Measurements from ENCODE around the gene RDH5. TPM values are rescaled to one million over a fixed set of nuclear protein-coding genes. Genes with fewer than 3 reads are reported as not detected.

Gene RDH5, protein sequence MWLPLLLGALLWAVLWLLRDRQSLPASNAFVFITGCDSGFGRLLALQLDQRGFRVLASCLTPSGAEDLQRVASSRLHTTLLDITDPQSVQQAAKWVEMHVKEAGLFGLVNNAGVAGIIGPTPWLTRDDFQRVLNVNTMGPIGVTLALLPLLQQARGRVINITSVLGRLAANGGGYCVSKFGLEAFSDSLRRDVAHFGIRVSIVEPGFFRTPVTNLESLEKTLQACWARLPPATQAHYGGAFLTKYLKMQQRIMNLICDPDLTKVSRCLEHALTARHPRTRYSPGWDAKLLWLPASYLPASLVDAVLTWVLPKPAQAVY
- 12.9 TPM for total RNA-seq
- long read RNA-seq, partial matches to known transcripts = 0 of 4 reads
- long read RNA-seq, other reads (novel, unspliced or antisense) = 1 of 4 reads

DNA sequence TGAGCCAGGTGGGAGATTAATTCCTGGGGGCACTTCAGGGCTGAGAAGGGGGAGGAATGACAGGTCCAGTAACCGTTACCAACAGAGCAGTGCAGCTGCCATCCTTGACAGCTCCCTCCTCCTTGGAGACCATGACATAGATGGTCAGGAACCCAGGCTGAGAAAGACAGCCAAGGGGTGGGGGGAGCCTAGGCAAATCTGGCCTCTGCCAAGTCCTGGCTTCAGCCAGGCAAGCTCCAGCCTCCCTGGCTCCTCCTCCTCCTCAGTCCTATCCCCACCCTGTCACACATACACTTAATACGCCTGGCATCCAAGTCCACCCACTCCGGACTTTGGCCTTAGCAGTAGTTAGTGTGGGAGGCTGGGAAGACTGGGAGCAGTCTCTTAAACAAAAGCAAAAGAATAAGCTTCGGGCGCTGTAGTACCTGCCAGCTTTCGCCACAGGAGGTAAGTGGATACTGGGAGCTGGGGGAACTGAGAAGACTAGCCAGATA, at the start of gene RDH5:
TSS of gene RDH5 (plus strand) at position 323 of the 494 bp plus-strand sequence. CDS start 792 bp downstream, outside the sequence.
- ATAC-seq = peak; percentile 65
- intact Hi-C loops (cut with DNase I) = loop anchor here (2.0 to 5.0 kb wide), 2 partner anchors 13 to 38 kb away; partner anchors contain the start of gene ITGA7
- no peak for DNase-seq (ENCODE audit: missing footprints)

GRCh38 chr12:55671746-55672145, 48.4 kb upstream of the RDH5 start:
- ATAC-seq = no peak
- intact Hi-C loops (cut with DNase I) = no loop called here
- no peak for DNase-seq (ENCODE audit: missing footprints)

DNA sequence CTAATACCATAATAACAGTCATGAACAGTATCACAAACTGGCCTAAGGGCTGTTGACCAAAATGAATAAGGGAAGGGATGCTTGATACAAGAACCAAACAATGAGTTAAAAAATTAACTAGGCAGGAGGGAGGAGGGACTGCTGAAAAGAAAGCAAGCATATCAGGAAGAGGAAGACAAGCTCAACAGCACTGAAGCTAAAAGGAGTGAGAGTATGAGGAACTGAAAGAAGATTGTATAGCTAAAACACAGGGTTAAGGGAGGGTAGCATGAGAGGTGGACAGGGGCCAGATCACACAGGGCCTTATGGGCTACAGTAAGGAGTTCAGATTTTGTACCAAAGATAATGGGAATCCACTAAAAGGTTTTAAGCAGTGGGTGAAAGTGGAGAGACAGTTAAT, 46.6 kb upstream of the RDH5 start:
- no peak for DNase-seq (ENCODE audit: missing footprints)
- no peak for ATAC-seq
- intact Hi-C loops (cut with DNase I) = no loop called here

DNA sequence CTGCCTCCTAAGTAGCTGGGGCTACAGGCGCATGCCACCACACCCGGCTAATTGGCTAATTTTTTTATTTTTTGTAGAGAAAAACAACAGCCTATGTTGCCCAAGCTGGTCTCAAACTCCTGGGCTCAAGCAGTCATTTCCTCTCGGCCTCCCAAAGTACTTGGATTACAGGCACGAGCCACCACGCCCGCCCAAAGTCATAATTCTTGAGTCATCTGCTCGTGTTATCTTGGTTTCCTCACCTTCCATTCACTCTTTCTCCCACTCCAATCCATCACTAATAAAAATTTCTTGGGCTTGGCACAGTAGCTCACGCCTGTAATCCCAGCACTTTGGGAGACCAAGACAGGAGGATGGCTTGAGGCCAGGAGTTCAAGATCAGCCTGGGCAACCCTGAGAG, 44.5 kb upstream of the RDH5 start:
- no peak for DNase-seq (ENCODE audit: missing footprints)
- ATAC-seq = no peak
- intact Hi-C loops (cut with DNase I) = no loop called here

GRCh38 chr12:55676707-55677106, 43.5 kb upstream of the RDH5 start:
- DNase-seq (ENCODE audit: missing footprints) = no peak
- intact Hi-C loops (cut with DNase I) = no loop called here
- no peak for ATAC-seq

DNA sequence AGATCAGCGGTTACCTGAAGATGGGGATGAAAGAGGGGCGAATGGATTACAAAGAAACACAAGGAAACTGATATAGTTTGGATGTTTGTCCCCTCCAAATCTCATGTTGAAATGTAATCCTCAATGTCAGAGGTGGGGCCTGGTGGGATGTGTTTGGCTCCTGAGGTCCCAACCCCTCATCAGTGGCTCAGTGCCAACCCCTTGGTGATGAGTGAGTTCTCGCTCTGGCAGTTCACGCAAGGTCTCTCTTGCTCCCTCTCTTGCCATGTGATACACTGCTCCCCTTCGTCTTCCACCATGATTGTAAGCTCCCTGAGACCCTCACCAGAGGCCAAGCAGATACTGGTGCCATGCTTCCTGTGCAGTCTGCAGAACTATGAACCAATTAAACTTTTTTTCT, 40.5 kb upstream of the RDH5 start:
- DNase-seq (ENCODE audit: missing footprints) (no peak), ATAC-seq (no peak)
- intact Hi-C loops (cut with DNase I) = loop anchor here (5.0 kb wide), 2 partner anchors 43 to 58 kb away; partner anchors contain the start of gene RDH5

DNA sequence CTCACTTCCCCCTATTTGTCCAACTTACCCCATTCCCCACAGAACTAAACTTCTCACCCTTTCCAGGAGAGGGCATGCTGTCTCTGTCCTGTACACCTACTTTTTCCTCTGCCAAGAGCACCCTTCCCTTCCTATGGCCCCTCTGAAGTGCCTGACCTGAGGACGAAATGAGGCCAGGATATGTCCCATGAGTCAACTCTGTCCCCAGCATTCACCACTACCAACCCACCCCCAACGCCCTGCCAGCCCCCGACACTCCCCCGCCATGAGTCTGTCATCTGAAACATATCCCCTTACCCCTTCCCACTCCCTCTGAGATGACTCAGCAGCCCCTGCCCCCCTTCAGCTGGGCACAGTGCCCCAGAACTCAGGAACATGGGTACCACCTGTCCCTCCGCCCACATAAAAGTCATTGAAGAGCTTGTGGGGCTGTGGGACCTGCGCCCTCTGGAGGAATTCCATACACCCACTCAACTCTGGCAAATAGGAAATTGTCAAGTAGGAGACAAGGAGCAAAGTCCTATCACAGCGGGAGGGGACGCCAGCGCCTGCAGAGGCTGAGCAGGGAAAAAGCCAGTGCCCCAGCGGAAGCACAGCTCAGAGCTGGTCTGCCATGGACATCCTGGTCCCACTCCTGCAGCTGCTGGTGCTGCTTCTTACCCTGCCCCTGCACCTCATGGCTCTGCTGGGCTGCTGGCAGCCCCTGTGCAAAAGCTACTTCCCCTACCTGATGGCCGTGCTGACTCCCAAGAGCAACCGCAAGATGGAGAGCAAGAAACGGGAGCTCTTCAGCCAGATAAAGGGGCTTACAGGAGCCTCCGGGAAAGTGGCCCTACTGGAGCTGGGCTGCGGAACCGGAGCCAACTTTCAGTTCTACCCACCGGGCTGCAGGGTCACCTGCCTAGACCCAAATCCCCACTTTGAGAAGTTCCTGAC, 38.8 kb upstream of the RDH5 start:
- intact Hi-C loops (cut with DNase I) = loop anchor here (5.0 kb wide), 2 partner anchors 41 to 56 kb away; partner anchors contain the start of gene RDH5
- DNase-seq (ENCODE audit: missing footprints) = peak; percentile 78
- ATAC-seq = peak; percentile 79

DNA sequence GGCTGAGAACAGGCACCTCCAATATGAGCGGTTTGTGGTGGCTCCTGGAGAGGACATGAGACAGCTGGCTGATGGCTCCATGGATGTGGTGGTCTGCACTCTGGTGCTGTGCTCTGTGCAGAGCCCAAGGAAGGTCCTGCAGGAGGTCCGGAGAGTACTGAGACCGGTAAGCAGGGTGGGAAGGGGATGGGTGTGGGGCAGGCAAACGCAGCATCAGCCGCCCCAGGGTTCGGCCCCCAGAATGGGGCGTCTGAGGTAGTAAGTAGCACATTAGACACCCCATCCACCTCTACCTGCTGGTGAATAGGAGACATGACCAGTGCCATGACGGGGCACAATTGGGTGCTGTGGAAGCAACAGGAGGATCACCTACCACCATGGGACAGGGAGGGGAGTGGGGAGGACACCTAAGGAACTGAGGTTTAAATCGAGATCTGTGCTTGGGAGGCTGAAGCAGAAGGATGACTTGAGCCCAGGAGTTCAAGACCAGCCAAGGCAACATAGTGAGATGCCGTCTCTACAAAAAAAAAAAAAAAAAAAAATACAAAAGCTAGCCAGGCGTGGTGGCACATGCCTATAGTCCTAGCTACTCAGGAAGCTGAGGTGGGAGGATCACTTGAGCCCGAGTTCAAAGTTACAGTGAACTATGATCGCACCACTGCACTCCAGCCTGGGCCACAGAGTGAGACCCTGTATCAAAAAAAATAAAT, 38.0 kb upstream of the RDH5 start:
- ATAC-seq = no peak
- DNase-seq (ENCODE audit: missing footprints) = peak; percentile 20
- intact Hi-C loops (cut with DNase I) = loop anchor here (5.0 kb wide), 2 partner anchors 40 to 55 kb away; partner anchors contain the start of gene RDH5

- intact Hi-C loops (cut with DNase I) = loop anchor here (2.0 to 5.0 kb wide), 3 partner anchors 17 to 54 kb away; partner anchors contain the start of gene RDH5
- ATAC-seq = no peak
- peak; percentile 17 for DNase-seq (ENCODE audit: missing footprints)
Observed at GRCh38 chr12:55683676-55684075, 36.5 kb upstream of the RDH5 start.

DNA sequence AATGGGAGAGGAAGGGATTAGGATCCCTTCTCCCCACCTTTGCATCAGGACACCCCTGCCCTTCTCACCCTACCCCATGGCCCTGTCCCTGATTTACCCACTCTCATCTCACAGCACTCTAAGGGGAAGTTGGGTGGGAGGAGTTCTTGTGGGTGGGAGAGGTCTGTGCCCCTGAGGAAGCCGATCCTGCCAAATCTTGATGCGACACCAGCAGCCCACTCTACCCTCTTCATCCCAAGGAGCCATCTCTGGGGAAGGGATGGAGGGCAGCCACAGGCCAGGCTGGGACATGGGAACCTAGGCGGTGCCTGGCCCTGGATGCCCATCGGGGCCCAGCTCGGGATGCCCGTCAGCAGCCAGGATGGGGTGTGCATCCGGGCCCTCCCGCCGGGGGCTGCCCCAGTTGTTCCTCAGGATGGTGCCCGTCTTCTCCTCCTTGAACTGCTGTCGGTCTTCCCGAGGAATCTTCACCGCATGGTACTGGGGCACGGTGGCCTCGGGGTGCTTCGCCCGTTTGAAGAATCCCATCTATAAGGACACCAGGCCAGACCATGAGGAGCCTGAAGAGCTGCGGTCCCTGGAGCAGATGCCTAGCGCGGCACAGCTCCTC, 35.3 kb upstream of the RDH5 start:
- intact Hi-C loops (cut with DNase I) = loop anchor here (2.0 to 5.0 kb wide), 3 partner anchors 16 to 52 kb away; partner anchors contain the start of gene RDH5
- ATAC-seq = no peak
- no peak for DNase-seq (ENCODE audit: missing footprints)

DNA sequence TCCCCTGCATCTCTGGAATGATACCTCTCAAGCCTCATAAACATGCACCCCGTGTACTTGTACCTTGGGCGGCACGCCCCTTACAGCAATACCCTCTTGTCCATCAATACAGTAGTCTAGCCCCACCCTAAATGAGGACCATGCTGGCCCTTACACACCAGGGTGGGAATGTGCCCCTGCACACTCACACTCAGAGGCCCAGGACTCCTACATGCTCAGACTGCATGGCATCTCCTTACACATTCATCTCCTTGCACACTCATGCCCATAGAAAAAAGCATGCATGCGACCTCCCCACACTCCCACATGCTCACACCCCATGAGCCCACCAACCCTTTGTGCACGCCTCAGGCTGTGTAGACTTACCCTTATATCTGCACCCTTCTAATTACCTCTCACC, 34.5 kb upstream of the RDH5 start:
- ATAC-seq (no peak), DNase-seq (ENCODE audit: missing footprints) (no peak)
- intact Hi-C loops (cut with DNase I) = loop anchor here (2.0 kb wide), 1 partner anchor 15 kb away; no protein-coding TSS in a partner anchor

DNA sequence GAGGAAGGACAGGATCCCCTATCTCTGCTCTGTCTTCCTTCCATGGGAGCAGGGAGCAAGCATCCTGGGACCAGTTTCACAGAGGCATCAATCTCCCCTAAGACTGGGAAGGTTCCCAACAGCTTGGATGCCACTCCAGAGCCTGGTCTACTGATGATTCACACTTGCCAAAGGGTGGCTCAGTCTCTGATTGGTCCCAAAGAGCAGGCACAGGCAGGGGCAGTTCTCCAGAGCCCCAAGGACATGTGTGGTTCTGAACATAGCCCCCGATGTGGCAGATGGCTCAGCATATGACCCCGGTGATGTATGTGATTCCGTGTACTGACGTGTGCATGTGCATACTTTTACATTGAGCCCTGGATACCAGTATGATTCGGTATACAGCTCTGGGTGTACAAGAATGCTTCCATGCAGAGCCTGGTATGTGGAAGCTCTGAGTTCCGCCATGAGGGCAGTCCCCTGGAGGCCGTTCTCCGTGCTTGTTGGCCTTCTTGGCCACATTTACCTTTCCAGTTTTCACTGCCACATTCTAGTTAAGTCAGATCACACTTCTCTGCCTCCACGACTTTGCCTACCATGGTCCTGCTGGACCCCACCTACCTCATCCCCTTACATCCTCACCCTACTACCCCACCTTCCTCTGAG, 33.7 kb upstream of the RDH5 start:
- ATAC-seq (no peak), DNase-seq (ENCODE audit: missing footprints) (no peak)
- intact Hi-C loops (cut with DNase I) = no loop called here

- intact Hi-C loops (cut with DNase I) = no loop called here
- peak; percentile 15 for DNase-seq (ENCODE audit: missing footprints)
- ATAC-seq = no peak
Observed at GRCh38 chr12:55687746-55688145, 32.4 kb upstream of the RDH5 start.

GRCh38 chr12:55688716-55689655, 31.2 kb upstream of the RDH5 start:
- intact Hi-C loops (cut with DNase I) = no loop called here
- DNase-seq (ENCODE audit: missing footprints) = peak; percentile 64
- ATAC-seq = no peak

DNA sequence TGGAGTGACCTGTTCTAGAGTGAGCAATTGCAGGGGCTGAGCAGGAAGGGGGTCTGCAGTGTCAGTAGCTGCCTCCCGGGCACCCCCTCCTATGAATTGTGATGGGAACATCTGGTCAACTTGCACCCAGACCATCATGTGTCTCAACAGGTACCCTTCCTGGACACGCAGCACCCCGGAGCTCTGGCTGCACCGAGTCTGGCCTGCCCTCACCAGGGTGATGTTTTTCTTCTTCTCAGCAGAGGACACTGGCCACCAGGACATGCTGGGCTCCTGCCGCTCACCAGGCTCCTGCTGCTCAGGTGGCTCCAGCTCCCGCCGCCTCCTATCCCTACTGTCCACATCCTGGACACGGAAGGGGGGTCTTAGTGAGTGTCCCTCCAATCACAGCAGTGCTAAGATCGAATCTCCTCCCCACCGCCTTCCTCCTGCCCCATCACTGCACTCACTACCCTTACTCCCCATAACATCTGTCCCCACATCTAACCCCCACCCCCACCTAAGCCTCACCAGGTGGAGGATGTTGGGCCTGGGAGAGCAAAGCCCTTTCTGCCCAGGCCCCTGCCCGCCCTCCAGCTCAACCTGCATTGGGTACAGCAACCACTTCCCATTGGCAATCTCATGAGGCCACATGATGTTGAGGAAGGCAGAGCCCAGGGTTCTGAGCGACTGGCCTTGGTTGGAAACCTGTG, 27.4 kb upstream of the RDH5 start:
- ATAC-seq (no peak), DNase-seq (ENCODE audit: missing footprints) (no peak)
- intact Hi-C loops (cut with DNase I) = no loop called here
